Renal pelvis (tissue), 4 donors: ENCODE measurements around the gene PROCA1. TPM values are rescaled to one million over a fixed set of nuclear protein-coding genes. Genes with fewer than 3 reads are reported as not detected.
"Not testable (repeated sequence)": the region's sequence is repeated elsewhere in the genome, so short reads cannot be mapped to it uniquely, and the experiment has no call there.

Experiments used
- DNase-seq: peaks from one replicate; pipeline ENCODE4 v3.0.0-alpha.2; 2013
- polyA plus RNA-seq, 3 donors: library from polyadenylated mRNA; unstranded; fragments of 120-200 nt; gene quantifications; one replicate each; pipeline ENCODE4 v1.2.1, GENCODE V29; 2013; ENCODE audit not compliant: insufficient read length in 3 of 3

The PROCA1 gene
- polyA plus RNA-seq, 3 donors: 4.3 to 11.2 (median 10.3) TPM

DNA sequence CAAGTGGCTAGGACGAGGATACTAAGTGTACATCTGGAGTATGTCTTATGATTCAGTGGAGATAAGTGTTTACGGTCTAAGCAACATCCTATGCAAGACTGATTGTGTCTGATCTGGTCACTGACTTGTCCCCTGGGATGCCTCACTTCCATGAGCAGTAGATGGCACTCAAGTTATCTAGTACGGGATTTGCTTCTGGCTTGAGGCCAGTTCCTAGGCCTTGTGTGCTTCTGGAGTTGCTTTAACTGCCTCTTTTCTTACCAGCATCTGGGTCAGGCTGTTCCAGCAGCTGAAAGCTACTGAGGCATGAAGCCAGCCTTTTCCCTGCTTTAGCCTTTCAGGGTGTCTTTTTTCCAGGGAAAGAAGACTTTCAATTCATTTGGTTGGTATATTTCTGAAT lies 26.7 kb downstream of the PROCA1 start:
- DNase-seq: peak; percentile 41

DNA sequence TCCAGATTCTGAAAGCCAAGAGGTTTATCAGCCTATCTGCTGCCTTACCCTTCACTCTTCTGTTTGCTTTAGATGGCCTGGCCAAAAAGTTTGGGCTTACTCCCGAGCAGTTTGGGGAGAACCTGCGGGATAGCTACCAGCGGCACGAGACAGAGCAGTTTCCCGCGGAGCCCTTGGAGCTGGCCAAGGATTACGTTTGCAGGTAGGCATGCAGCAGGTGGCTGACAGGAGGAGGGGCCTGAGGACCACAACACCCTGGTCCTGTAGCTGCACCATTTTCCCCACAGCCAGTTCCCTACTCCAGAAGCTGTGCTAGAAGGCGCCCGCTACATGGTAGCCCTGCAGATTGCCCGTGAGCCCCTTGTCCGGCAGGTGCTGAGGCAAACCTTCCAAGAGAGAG lies 29.0 kb downstream of the PROCA1 start:
- no peak for DNase-seq

DNA sequence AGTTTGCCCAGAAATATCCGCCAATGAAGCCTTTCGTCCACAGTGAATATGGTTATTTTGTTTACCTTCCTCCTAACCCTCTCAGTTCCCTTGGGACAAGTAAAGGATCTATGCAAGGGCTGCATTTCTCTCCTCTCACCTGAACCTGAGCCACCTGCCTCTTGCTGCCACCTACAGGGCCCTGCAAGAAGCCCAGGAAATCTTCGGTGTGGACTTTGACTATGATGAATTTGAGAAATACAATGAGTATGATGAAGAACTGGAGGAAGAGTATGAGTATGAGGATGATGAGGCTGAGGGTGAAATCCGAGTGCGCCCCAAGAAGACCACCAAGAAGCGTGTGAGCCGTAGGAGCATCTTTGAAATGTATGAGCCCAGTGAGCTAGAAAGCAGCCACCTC lies 35.7 kb downstream of the PROCA1 start:
- no peak for DNase-seq

DNA sequence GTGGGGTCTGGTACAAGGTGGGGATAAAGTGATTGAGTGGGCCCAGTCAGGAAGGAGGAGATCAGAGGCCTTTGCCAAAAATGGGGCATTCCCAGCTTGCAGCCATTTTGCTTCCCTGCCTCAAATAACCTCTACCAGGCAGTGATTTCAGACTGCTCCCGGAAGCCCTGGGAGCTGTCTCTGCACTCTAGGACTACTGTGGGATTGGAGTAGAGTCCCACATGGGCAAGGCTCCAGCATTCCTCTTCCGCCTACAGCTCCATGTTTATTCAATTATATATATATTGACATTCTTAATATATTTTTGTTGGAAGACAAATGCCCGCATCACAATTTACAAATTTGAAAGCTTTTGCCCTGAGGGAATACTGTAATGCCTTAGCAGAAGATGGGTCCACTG lies 36.2 kb downstream of the PROCA1 start:
- DNase-seq: no peak

DNA sequence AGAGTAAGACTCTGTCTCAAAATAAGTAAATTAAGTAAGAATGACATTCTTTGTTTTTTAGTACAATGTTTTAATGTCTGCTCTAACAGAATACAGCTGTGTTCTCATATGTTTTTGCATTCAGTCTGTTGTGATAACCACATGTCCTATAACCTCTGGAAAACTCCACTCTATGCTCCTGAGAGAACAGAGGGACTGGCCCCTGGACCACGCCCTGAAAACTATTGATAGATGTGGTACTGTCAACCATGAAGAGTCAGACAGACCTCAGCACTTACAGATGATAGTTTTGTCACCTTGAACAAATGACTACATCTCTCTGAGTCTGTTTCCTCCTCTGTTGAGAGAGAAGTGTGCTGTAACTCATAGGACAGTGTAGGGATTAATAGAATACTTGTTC lies 41.8 kb downstream of the PROCA1 start:
- DNase-seq: no peak

DNA sequence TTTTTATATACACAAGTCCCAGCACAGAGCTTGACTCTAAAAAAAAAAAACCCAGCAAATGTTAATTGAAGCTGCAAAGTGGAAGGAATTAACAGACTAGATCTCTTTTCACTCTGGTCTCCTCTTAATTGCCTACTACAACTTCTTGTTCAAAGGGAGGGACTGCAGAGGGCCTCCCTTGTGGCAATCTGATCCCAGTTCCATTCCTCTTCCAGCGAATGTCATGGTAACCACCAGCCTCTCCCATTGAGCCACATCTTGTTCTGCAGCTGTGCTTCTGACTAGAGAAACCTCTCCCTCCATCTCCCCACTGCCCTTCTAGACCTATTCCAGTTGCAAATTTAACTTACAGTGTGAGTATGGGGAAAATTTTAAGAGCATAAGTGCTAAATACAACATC lies 43.8 kb downstream of the PROCA1 start:
- no peak for DNase-seq

DNA sequence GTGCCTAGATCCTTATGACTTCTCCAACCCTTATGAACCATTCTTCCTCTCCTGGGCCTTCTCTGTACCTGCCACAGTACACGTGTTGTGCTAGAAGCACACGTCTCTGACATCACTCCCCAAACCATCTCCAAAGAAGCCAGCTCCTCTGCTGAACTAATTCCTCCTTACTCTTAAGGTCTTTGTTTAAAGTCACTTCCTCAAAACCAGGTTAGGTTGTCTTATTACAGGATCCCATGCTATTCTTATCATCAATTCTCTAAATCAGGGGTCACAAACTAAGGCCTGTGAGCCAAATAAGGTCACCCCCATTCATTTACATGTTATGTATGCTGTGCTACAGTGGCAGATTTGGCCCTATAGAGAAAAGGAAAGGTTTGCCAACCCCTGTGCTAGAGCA lies 45.7 kb downstream of the PROCA1 start:
- no peak for DNase-seq

DNA sequence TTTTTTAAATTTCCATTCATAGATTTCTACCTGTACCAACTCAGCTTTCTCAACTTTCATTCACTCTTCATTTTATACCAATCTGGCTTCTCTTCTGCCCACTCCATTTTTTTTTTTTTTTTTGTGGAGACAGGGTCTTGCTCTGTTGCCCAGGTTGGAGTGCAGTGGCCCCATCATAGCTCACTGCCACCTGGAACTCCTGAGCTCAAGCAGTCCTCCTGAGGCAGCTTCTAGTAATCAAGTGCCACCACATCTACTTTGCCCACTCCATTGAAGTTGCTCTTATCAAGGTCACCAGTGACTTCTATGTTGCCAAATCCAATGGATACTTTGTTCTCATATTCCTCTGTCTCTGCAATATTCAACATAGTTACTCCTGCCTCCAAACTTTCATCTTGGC lies 48.0 kb downstream of the PROCA1 start:
- DNase-seq: no peak

DNA sequence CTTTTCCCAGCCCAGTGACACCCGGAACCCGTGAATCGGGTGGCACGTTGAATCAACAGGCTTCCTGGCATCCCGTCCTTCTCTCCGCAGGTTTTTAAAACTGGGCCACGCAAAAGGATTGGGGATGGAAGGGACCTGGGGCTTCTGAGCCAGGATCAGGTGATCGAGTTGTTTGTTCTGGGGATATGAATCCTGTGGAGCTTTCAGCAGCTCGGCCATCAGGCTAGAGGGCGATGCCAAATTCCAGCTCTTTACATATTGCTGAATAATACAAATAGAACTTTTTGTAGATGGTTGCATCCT lies 49.2 kb downstream of the PROCA1 start:
- DNase-seq: no peak

DNA sequence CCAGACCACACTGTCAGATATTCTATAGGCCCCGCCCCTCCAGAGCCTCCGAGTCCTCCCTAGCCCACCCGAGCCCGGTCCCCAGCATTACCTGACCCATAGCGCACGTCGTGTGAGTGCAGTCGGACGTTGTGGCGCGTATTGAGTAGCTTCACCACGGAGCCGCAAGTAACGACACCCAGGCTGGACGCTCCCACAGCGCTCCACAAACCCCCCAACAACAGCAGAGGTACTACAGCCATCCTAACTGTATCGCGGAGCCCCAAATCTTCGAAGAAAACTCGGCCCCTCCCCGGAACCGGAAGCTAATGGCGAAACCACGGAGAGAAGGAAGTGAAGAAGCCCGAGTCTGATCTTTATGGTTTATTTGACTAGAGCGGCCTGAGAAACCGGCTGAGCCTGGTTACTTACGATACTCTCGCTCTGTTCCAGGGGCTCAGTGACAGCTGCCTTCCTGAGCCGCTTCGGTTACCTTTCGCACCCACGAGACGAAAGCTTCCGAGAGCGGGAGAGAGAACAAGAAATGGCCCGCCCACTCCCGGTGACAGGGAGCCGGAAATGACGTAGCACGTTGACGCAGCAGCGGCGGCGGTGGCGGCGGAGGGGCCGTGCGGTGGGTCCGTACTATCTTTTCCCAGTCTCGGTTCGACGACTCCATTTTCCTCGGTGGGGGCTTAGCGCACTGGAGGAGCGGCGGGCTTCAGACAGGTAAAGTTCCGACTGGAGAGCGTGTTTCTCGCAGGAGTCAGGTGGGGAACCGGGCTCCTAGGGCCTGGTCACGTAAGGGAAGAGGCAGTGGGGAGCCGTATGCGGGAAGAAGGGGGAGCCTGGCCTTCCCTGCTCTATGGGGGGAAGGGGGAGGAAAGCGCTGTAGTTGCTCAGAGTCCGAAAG lies 49.8 kb downstream of the PROCA1 start, which contains the start of the genes SDF2 and SUPT6H:
Gene SDF2 (minus strand): TSS at position 272 of the 892 bp plus-strand sequence. CDS start 30 bp downstream, at position 242.
Gene SUPT6H (plus strand): TSS at position 571 of the 892 bp plus-strand sequence. CDS start 11,197 bp downstream, outside the sequence.
- peak; percentile 92 for DNase-seq

DNA sequence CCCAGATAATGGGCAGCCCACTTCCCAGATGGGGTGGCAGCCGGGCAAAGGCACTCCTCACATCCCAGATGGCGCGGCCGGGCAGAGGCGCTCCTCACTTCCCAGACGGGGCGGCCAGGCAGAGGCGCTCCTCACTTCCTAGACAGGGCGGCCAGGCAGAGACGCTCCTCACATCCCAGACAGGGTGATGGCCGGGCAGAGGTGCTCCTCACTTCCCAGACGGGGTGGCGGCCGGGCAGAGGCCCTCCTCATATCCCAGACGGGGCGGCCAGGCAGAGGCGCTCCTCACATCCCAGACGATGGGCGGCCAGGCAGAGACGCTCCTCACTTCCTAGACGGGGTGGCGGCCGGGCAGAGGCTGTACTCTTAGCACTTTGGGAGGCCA lies 52.2 kb downstream of the PROCA1 start:
- not testable (repeated sequence) for DNase-seq

DNA sequence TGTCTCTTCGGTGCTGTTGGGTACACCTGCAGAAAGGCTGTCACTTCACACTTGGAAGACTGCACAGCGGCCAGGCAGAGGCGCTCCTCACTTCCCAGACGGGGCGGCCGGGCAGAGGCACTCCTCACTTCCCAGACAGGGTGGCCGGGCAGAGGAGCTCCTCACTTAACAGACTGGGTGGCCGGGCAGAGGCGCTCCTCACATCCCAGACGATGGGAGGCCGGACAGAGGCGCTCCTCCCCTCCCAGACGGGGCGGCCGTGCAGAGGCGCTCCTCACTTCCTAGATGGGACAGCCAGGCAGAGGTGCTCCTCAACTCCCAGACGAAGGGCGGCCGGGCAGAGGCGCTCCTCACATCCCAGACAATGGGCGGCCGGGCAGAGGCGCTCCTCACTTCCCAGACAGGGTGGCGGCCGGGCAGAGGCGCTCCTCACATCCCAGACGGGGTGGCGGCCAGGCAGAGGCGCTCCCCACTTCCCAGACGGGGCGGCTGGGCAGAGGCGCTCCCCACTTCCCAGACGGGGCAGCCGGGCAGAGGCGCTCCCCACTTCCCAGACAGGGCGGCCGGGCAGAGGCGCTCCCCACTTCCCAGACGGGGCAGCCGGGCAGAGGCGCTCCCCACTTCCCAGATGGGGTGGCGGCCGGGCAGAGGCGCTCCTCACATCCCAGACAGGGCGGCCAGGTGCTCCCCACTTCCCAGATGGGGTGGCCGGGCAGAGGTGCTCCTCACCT lies 52.8 kb downstream of the PROCA1 start:
- DNase-seq: not testable (repeated sequence)

DNA sequence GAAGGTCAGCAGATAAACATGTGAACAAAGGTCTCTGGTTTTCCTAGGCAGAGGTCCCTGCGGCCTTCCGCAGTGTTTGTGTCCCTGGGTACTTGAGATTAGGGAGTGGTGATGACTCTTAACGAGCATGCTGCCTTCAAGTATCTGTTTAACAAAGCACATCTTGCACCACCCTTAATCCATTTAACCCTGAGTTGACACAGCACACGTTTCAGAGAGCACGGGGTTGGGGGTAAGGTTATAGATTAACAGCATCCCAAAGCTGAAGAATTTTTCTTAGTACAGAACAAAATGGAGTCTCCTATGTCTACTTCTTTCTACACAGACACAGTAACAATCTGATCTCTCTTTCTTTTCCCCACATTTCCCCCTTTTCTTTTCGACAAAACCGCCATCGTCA lies 53.3 kb downstream of the PROCA1 start:
- DNase-seq: not testable (repeated sequence)

DNA sequence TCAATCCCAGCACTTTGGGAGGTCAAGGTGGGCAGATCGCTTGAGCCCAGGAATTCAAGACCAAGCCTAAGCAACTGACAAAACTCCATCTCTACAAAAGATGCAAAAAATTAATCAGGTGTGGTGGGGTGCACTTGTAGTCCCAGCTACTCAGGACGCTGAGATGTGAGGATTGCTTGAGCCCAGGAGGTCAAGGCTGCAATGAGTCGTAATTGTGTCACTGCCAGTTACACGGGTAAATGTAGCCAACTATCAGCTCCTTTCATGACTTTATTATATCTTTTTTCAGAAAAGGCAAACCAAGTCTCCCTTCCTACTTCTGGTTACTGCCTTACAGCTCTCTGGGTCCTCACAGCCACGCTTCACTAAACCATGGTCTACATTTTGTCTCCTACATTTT lies 53.9 kb downstream of the PROCA1 start:
- no peak for DNase-seq

DNA sequence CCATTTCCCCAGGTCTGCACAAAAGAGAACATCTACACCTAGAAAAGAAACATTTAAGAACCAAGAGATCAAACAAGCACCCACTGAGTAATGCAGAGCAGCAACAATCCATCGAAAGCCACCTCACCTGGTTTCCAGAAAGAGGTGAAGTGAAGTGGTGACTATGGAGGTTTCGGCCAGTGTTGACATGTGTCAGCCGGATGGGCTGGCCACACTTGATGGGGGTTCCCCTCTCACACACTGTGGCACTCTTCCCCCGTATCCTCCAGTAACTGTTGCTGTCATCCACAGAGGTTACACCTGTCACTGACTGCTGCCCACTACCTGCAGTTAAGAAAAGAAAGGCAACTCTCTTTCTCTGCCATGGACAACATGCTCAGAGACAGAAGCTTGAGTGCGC lies 56.5 kb downstream of the PROCA1 start:
- DNase-seq: no peak

Other genes with a start within 250 kb of the PROCA1 start
- gene SLC13A2, start 238.2 kb downstream of the PROCA1 start, polyA plus RNA-seq: 10 to 100 TPM; 13.0 to 18.8 (median 16.9) TPM
- under 1 TPM; 0.47 to 0.69 (median 0.57) TPM for gene FOXN1, start 205.5 kb downstream of the PROCA1 start, polyA plus RNA-seq
- gene UNC119, start 159.3 kb downstream of the PROCA1 start, polyA plus RNA-seq: 10 to 100 TPM; 60.8 to 78.8 (median 70.3) TPM
- 100 to 1,000 TPM in 2 of 3 donors, 10 to 100 TPM in 1; 95.6 to 111 (median 107) TPM for gene PIGS, start 140.4 kb downstream of the PROCA1 start, polyA plus RNA-seq
- 10 to 100 TPM; 29.6 to 31.2 (median 30.1) TPM for gene ALDOC, start 135.0 kb downstream of the PROCA1 start, polyA plus RNA-seq
- gene SPAG5, start 112.9 kb downstream of the PROCA1 start, polyA plus RNA-seq: 10 to 100 TPM; 61.9 to 65.9 (median 63.4) TPM
- 10 to 100 TPM; 10.6 to 31.7 (median 29.3) TPM for gene RSKR, start 97.7 kb downstream of the PROCA1 start, polyA plus RNA-seq
- gene BLTP2, start 66.7 kb downstream of the PROCA1 start, polyA plus RNA-seq: 100 to 1,000 TPM in 1 of 3 donors, 10 to 100 TPM in 2; 86.0 to 106 (median 99.9) TPM
- gene SDF2, start 50.0 kb downstream of the PROCA1 start, polyA plus RNA-seq: 10 to 100 TPM; 76.3 to 87.5 (median 79.7) TPM
- 10 to 100 TPM; 68.0 to 81.6 (median 80.7) TPM for gene SUPT6H, start 49.7 kb downstream of the PROCA1 start, polyA plus RNA-seq
- gene RAB34, start 6.0 kb upstream of the PROCA1 start, polyA plus RNA-seq: 100 to 1,000 TPM; 155 to 193 (median 178) TPM
- gene RPL23A, start 8.1 kb upstream of the PROCA1 start, polyA plus RNA-seq: 100 to 1,000 TPM; 804 to 896 (median 874) TPM
- 10 to 100 TPM; 16.6 to 19.8 (median 18.5) TPM for gene TLCD1, start 14.3 kb upstream of the PROCA1 start, polyA plus RNA-seq
- gene NEK8, start 16.9 kb upstream of the PROCA1 start, polyA plus RNA-seq: 10 to 100 TPM in 2 of 3 donors, 1 to 10 TPM in 1; 7.1 to 13.8 (median 12.4) TPM
- 100 to 1,000 TPM; 133 to 163 (median 136) TPM for gene TRAF4, start 32.1 kb upstream of the PROCA1 start, polyA plus RNA-seq
- gene FAM222B, start 130.9 kb upstream of the PROCA1 start, polyA plus RNA-seq: 10 to 100 TPM; 21.8 to 23.6 (median 22.8) TPM
- 10 to 100 TPM; 69.8 to 74.2 (median 74.1) TPM for gene ERAL1, start 143.1 kb upstream of the PROCA1 start, polyA plus RNA-seq
- 100 to 1,000 TPM in 1 of 3 donors, 10 to 100 TPM in 2; 93.4 to 108 (median 95.7) TPM for gene FLOT2, start 185.8 kb upstream of the PROCA1 start, polyA plus RNA-seq
- 10 to 100 TPM; 16.0 to 18.7 (median 17.5) TPM for gene DHRS13, start 191.2 kb upstream of the PROCA1 start, polyA plus RNA-seq
- gene PHF12, start 239.6 kb upstream of the PROCA1 start, polyA plus RNA-seq: 10 to 100 TPM; 55.0 to 61.1 (median 58.0) TPM